CD4-positive, alpha-beta memory T cell (primary cell): Measurements from ENCODE around the gene GPR33. TPM values are rescaled to one million over a fixed set of nuclear protein-coding genes. Genes with fewer than 3 reads are reported as not detected.

Experiments
- polyA plus RNA-seq, 2 donors: library from polyadenylated mRNA; unstranded; fragments of 300-500 nt; fragmentation: Illumina TruSeq; gene quantifications; one replicate each; pipeline ENCODE4 v1.2.3, GENCODE V29; 2021
- total RNA-seq, 2 experiments: library from RNA; stranded (reverse); gene quantifications; one replicate each; pipeline ENCODE4 v1.2.3, GENCODE V29; 2021

GPR33 gene
- total and polyA plus RNA-seq, 4 experiments from 2014 or later: not detected

Other genes starting within 250 kb of the GPR33 start
- gene HEATR5A, start 67.5 kb downstream of the GPR33 start, total RNA-seq: 10 to 100 TPM; 15.1 to 16.4 TPM
- 1 to 10 TPM; 5.4 to 9.1 TPM for gene HEATR5A, start 67.5 kb downstream of the GPR33 start, polyA plus RNA-seq
- gene DTD2, start 30.5 kb downstream of the GPR33 start, total RNA-seq: 10 to 100 TPM; 15.1 to 20.2 TPM
- 10 to 100 TPM; 13.9 to 27.0 TPM for gene DTD2, start 30.5 kb downstream of the GPR33 start, polyA plus RNA-seq
- 1 to 10 TPM; 7.4 to 7.5 TPM for gene NUBPL, start 73.4 kb upstream of the GPR33 start, total RNA-seq
- 10 to 100 TPM in 1 of 2 donors, 1 to 10 TPM in 1; 7.2 to 10.1 TPM for gene NUBPL, start 73.4 kb upstream of the GPR33 start, polyA plus RNA-seq